ENCODE results near the gene ALDOB.

DNA sequence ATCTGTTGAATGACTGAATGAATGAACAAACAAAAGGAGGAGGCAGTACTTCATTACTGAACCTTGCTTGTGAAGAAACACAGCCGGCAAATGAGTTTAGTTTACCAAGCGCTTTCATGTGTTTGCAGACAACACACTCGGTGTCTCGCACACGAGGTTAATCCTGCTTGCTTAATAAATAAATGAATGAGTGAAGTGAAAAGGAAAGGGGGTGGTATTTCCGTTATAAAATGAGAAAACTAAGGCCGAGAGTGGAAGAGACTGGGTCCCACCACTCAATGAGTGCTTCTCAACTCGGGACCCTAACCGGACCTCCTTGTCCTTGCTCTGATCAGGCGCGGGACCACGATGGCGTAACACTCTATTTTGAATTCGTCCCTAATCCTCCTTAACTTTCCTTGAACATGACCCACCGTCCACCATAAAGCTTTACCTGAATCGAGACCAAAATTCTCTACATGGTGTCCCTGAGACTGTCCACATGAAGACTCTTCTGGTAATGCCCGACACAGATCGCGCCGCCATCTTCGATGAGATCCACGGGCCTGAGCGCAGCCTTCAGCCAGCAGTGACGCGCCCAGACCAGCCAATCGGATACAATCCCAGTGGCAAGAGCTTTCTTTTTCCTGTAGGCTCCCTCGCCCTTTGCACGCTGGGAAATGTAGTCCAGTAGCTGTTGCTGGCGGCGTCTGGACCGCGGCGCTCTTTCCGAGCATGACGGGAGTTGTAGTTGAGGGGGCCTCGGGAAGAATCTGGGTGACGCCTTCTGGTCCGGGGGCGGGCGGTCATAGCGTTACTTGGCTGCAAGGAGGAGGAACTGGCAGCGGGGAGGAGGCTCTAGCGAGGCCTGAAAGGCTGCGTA, 37.3 kb downstream of the ALDOB start, which contains the start of the genes MRPL50 and ZNF189:
- TF ChIP-seq RAD21 (IDR thresholded peaks at IDR 0.05; ENCODE audit: low read depth): no peak
- no peak for TF ChIP-seq TCF12 (IDR thresholded peaks at IDR 0.05; ENCODE audit: low read depth)
- no peak; the same call in 1 of the 2 replicates for TF ChIP-seq CEBPB (IDR thresholded peaks at IDR 0.05)

Data from Ishikawa (cell line).